ENCODE measurements around the gene MANEA. TPM values are rescaled to one million over a fixed set of nuclear protein-coding genes. Genes with fewer than 3 reads are reported as not detected.

The MANEA gene
- polyA plus RNA-seq, 1 of the 3 experiments (the other 2 are of a cell fraction): 2.8 TPM

DNA sequence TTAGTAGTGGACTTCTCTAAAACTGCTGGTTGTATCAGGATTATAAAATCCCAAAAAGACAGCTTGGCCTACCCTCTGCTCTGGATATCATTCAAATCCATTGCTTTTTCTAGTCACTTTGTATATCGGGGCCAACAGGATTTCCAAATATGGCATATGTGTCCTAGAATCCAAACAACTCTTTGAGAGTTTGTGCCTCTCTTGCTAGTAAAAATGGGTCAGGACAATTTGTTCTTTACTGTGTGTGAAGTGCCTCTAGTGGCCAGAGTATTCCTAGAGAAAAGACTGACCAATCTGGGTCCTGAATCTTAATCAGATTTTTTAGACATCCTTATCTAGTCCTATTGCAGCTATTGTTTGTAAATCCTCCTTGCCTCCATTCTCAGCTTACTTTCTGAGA, 33.5 kb upstream of the MANEA start:
- H3K36me3 ChIP-seq (replicated peaks in 1 of 2; ENCODE audit: control insufficient read depth in 1 of 2, insufficient read depth in 2 of 2, low read length in 1 of 2): no peaks in the 10 kb centered on the region
- H3K9me3 ChIP-seq: no peaks in the 10 kb centered on the region; the same call in 1 of the 2 replicates
- H3K4me3 ChIP-seq (ENCODE audit: low read depth in 2 of 2, low read length in 1 of 2): no peak overlapping the region
- ChIA-PET POLR2A (no interaction called here), CTCF (interaction anchor here (1.0 kb wide), 1 partner anchor 20 kb away, joined by 3 read pairs; no protein-coding TSS in a partner anchor)
- no peaks in the 10 kb centered on the region for H3K9me2 ChIP-seq
- no peaks in the 10 kb centered on the region for H3F3A ChIP-seq (replicated peaks; ENCODE audit: insufficient read depth)
- H3K4me2 ChIP-seq: no peak overlapping the region
- no peak overlapping the region for H2AFZ ChIP-seq (ENCODE audit: low read depth)
- H3K27ac ChIP-seq (ENCODE audit: low read depth in 2 of 2, low read length in 1 of 2): no peak overlapping the region
- H3K4me1 ChIP-seq (ENCODE audit: control insufficient read depth in 1 of 2, insufficient read depth in 2 of 2, low read depth in 1 of 2, low read length in 1 of 2): no peaks in the 10 kb centered on the region
- no peaks in the 10 kb centered on the region for H4K20me1 ChIP-seq (ENCODE audit: insufficient read depth)
- no peak for TF ChIP-seq FOSL2 (IDR thresholded peaks at IDR 0.05; ENCODE audit: borderline replicate concordance, low read depth)
- H3K79me2 ChIP-seq (ENCODE audit: insufficient read depth): no peaks in the 10 kb centered on the region
- no peak overlapping the region for H3K9ac ChIP-seq
- no peaks in the 10 kb centered on the region for H3K27me3 ChIP-seq (ENCODE audit: insufficient read depth)
- no peak for DNase-seq
- WGBS (ENCODE audit: low lambda C conversion rate): 73% methylated on average over 1 of the region's 1 CpG

- H3K36me3 ChIP-seq (replicated peaks in 1 of 2; ENCODE audit: control insufficient read depth in 1 of 2, insufficient read depth in 2 of 2, low read length in 1 of 2): no peaks in the 10 kb centered on the region
- no peak overlapping the region for H3K4me3 ChIP-seq (ENCODE audit: low read depth in 2 of 2, low read length in 1 of 2)
- H3K27ac ChIP-seq (ENCODE audit: low read depth in 2 of 2, low read length in 1 of 2): no peak overlapping the region
- no peaks in the 10 kb centered on the region for H3K4me1 ChIP-seq (ENCODE audit: control insufficient read depth in 1 of 2, insufficient read depth in 2 of 2, low read depth in 1 of 2, low read length in 1 of 2)
- H3K9me3 ChIP-seq: no peaks in the 10 kb centered on the region; the same call in 1 of the 2 replicates
- H3K79me2 ChIP-seq (ENCODE audit: insufficient read depth): no peaks in the 10 kb centered on the region
- no peaks in the 10 kb centered on the region for H3F3A ChIP-seq (replicated peaks; ENCODE audit: insufficient read depth)
- TF ChIP-seq GATA2 (CRISPR knock-in tag; IDR thresholded peaks at IDR 0.05) (no peak), TEAD4 (IDR thresholded peaks at IDR 0.05; ENCODE audit: borderline replicate concordance, insufficient read depth) (no peak), CHD2 (IDR thresholded peaks at IDR 0.05; ENCODE audit: low read length, partially characterized antibody) (no peak), PBX3 (IDR thresholded peaks at IDR 0.05) (no peak), NRF1 (IDR thresholded peaks at IDR 0.05; ENCODE audit: low read depth, low read length) (no peak), FOXJ3 (CRISPR knock-in tag; IDR thresholded peaks at IDR 0.05) (no peak), EP300 (IDR thresholded peaks at IDR 0.05; ENCODE audit: borderline replicate concordance in 1 of 2, low read depth in 1 of 2, low read length in 1 of 2) (no peak), YY1 (IDR thresholded peaks at IDR 0.05; ENCODE audit: low read depth) (no peak), ZBTB33 (IDR thresholded peaks at IDR 0.05; ENCODE audit: borderline replicate concordance, low read depth) (no peak), FOSL2 (IDR thresholded peaks at IDR 0.05; ENCODE audit: borderline replicate concordance, low read depth) (no peak), CTCF (IDR thresholded peaks at IDR 0.05) (no peak), RAD21 (IDR thresholded peaks at IDR 0.05; ENCODE audit: low read length) (no peak), GABPA (IDR thresholded peaks at IDR 0.05; ENCODE audit: low read depth) (no peak)
- TF ChIP-seq, protein P1, sequence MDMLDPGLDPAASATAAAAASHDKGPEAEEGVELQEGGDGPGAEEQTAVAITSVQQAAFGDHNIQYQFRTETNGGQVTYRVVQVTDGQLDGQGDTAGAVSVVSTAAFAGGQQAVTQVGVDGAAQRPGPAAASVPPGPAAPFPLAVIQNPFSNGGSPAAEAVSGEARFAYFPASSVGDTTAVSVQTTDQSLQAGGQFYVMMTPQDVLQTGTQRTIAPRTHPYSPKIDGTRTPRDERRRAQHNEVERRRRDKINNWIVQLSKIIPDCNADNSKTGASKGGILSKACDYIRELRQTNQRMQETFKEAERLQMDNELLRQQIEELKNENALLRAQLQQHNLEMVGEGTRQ (IDR thresholded peaks at IDR 0.05; ENCODE audit: borderline replicate concordance, low read depth, low read length): no peak
- H3K9ac ChIP-seq: no peak overlapping the region
- no peak overlapping the region for H3K4me2 ChIP-seq
- H3K9me2 ChIP-seq: no peaks in the 10 kb centered on the region
- H4K20me1 ChIP-seq (ENCODE audit: insufficient read depth): no peaks in the 10 kb centered on the region
- POLR2A ChIA-PET: no interaction called here
- no peak overlapping the region for H2AFZ ChIP-seq (ENCODE audit: low read depth)
- no peaks in the 10 kb centered on the region for H3K27me3 ChIP-seq (ENCODE audit: insufficient read depth)
- 6% methylated on average over 3 of the region's 3 CpGs for WGBS (ENCODE audit: low lambda C conversion rate)
- DNase-seq: no peak
- CTCF ChIA-PET: interaction anchor here (1.0 kb wide), 1 partner anchor 21 kb away, joined by 3 read pairs; no protein-coding TSS in a partner anchor
Observed at GRCh38 chr6:95544517-95545225, 32.7 kb upstream of the MANEA start.

Data from SK-N-SH (cell line).